Activated CD8-positive, alpha-beta T cell treated with anti-CD3 and anti-CD28 coated beads for 36 hours (primary cell): ENCODE measurements around the gene SELENOM. TPM values are rescaled to one million over a fixed set of nuclear protein-coding genes. Genes with fewer than 3 reads are reported as not detected.
"Not testable (repeated sequence)": the region's sequence is repeated elsewhere in the genome, so short reads cannot be mapped to it uniquely, and the experiment has no call there.

Experiments used
- ATAC-seq: fragments of 200-7000 bp; cut with Tn5 transposase; one replicate; pipeline ENCODE4 v1.10.0; 2021; ENCODE audit warnings: mild to moderate bottlenecking, moderate library complexity
- CTCF ChIA-PET: fragments of 350-600 bp; sonication (Branson Sonifier 250); formaldehyde crosslinking; loops from one replicate; lab custom pipeline; 2021; ENCODE audit warnings: antibody characterized with exemption; lab: Charles Lee
- POLR2A ChIA-PET: fragments of 350-600 bp; sonication (Branson Sonifier 250); formaldehyde crosslinking; loops from one replicate; lab custom pipeline; 2021; ENCODE audit warnings: antibody characterized with exemption; lab: Charles Lee
- DNase-seq: peaks from one replicate; pipeline ENCODE4 v3.0.0-alpha.2; 2020
- H3K27ac Mint-ChIP-seq: one replicate; pipeline ENCODE4 v1.8.0; 2021; ENCODE audit warnings: mild to moderate bottlenecking, mixed read lengths
- H3K27me3 Mint-ChIP-seq: one replicate; pipeline ENCODE4 v1.8.0; 2021; ENCODE audit warnings: mixed read lengths
- H3K36me3 Mint-ChIP-seq: one replicate; pipeline ENCODE4 v1.8.0; 2021; ENCODE audit warnings: low read depth, mixed read lengths
- H3K4me1 Mint-ChIP-seq: one replicate; pipeline ENCODE4 v1.8.0; 2021; ENCODE audit warnings: low read depth, mixed read lengths
- H3K4me3 Mint-ChIP-seq: one replicate; pipeline ENCODE4 v1.8.0; 2021; ENCODE audit warnings: mild to moderate bottlenecking, moderate library complexity, mixed read lengths
- H3K9me3 Mint-ChIP-seq: one replicate; pipeline ENCODE4 v1.8.0; 2021; ENCODE audit warnings: mixed read lengths
- CTCF ChIP-seq: fragments of 200-600 bp; IDR thresholded peaks from one replicate; pipeline ENCODE4 v1.8.0; 2022; ENCODE audit warnings: antibody characterized with exemption, mild to moderate bottlenecking
- intact Hi-C: fragments of 100-400 bp; cut with micrococcal nuclease; formaldehyde crosslinking; loops from one replicate; pipeline ENCODE4 v1.10.0; 2022
- total RNA-seq, 2 experiments: library from RNA; stranded (reverse); gene quantifications; one replicate each; pipeline ENCODE4 v1.2.3, GENCODE V29; 2021

The SELENOM gene
- total RNA-seq, 2 experiments from 2014 or later: 3.6 to 5.8 TPM

- ChIA-PET CTCF (no interaction called here), POLR2A (no interaction called here)
- no peaks in the 10 kb centered on the region for H3K36me3 Mint-ChIP-seq
- intact Hi-C loops: no loop called here
- TF ChIP-seq CTCF: no peak
- ATAC-seq (no peak), DNase-seq (no peak)
- no peak overlapping the region for H3K4me3 Mint-ChIP-seq
- no peaks in the 10 kb centered on the region for H3K9me3 Mint-ChIP-seq
- no peak overlapping the region for H3K27ac Mint-ChIP-seq
- no peaks in the 10 kb centered on the region for H3K27me3 Mint-ChIP-seq
- no peaks in the 10 kb centered on the region for H3K4me1 Mint-ChIP-seq
Observed at GRCh38 chr22:31120642-31121041, 13.3 kb upstream of the SELENOM start.

GRCh38 chr22:31120230-31120629 lies 12.9 kb upstream of the SELENOM start:
- Mint-ChIP-seq H3K9me3 (no peaks in the 10 kb centered on the region), H3K27me3 (no peaks in the 10 kb centered on the region), H3K36me3 (no peaks in the 10 kb centered on the region), H3K4me1 (no peaks in the 10 kb centered on the region), H3K27ac (no peak overlapping the region), H3K4me3 (no peak overlapping the region)
- POLR2A ChIA-PET: no interaction called here
- CTCF ChIA-PET: interaction anchor here (1.4 kb wide), 1 partner anchor 11 kb away, joined by 4 read pairs; no protein-coding TSS in a partner anchor
- DNase-seq (no peak), ATAC-seq (no peak)
- TF ChIP-seq CTCF: no peak
- intact Hi-C loops: no loop called here

GRCh38 chr22:31119026-31119717 lies 11.8 kb upstream of the SELENOM start:
- no peaks in the 10 kb centered on the region for H3K4me1 Mint-ChIP-seq
- TF ChIP-seq CTCF: no peak
- H3K27ac Mint-ChIP-seq: no peak overlapping the region
- intact Hi-C loops: no loop called here
- POLR2A ChIA-PET: interaction anchor here (1.4 kb wide), 1 partner anchor 34 kb away, joined by 3 read pairs; no protein-coding TSS in a partner anchor
- no peaks in the 10 kb centered on the region for H3K27me3 Mint-ChIP-seq
- no peak for ATAC-seq
- no peak for DNase-seq
- no peaks in the 10 kb centered on the region for H3K36me3 Mint-ChIP-seq
- CTCF ChIA-PET: interaction anchor here (1.2 to 1.4 kb wide), 2 partner anchors 10 to 11 kb away, joined by 3 to 4 read pairs; partner anchors contain the start of gene SELENOM
- H3K9me3 Mint-ChIP-seq: no peaks in the 10 kb centered on the region
- no peak overlapping the region for H3K4me3 Mint-ChIP-seq

- intact Hi-C loops: no loop called here
- ChIA-PET POLR2A (interaction anchor here (1.4 kb wide), 1 partner anchor 33 kb away, joined by 3 read pairs; no protein-coding TSS in a partner anchor), CTCF (interaction anchor here (1.2 kb wide), 1 partner anchor 11 kb away, joined by 3 read pairs; the partner anchor contains the start of gene SELENOM)
- no peak overlapping the region for H3K27ac Mint-ChIP-seq
- no peaks in the 10 kb centered on the region for H3K27me3 Mint-ChIP-seq
- H3K36me3 Mint-ChIP-seq: no peaks in the 10 kb centered on the region
- ATAC-seq (no peak), DNase-seq (no peak)
- TF ChIP-seq CTCF: no peak
- no peaks in the 10 kb centered on the region for H3K4me1 Mint-ChIP-seq
- H3K9me3 Mint-ChIP-seq: no peaks in the 10 kb centered on the region
- H3K4me3 Mint-ChIP-seq: no peak overlapping the region
Observed at GRCh38 chr22:31118046-31118820, 10.9 kb upstream of the SELENOM start.

GRCh38 chr22:31112547-31113091 lies 5.3 kb upstream of the SELENOM start:
- CTCF ChIA-PET, POLR2A ChIA-PET, H3K4me1 Mint-ChIP-seq, DNase-seq, H3K4me3 Mint-ChIP-seq, H3K9me3 Mint-ChIP-seq, H3K36me3 Mint-ChIP-seq, ATAC-seq, H3K27ac Mint-ChIP-seq, intact Hi-C loops, H3K27me3 Mint-ChIP-seq: not testable (repeated sequence)
